SK-N-SH treated with all-trans-retinoic acid at 6 μM for 48 hours (cell line): Measurements from ENCODE around the gene TRMT1.

Source experiments
- ATAC-seq: fragments of 200-7000 bp; cut with Tn5 transposase; 3 replicates; pipeline ENCODE4 v1.9.1; 2020; ENCODE audit warnings: mild to moderate bottlenecking, moderate library complexity
- ARNTL ChIP-seq: fragments of 450-650 bp; formaldehyde crosslinking; IDR thresholded peaks from 2 replicates; pipeline ENCODE4 v1.5.0; 2020; ENCODE audit warnings: low read depth, mild to moderate bottlenecking, moderate library complexity, borderline replicate concordance
- CREB5 ChIP-seq: fragments of 250-450 bp; sonication (Bioruptor Pico); IDR thresholded peaks from 2 replicates; pipeline ENCODE4 v1.5.1; 2020; ENCODE audit warnings: low read depth, mild to moderate bottlenecking, moderate library complexity
- CSDC2 ChIP-seq: fragments of 250-450 bp; sonication (Bioruptor Pico); IDR thresholded peaks from 2 replicates; pipeline ENCODE4 v1.5.0; 2020; ENCODE audit warnings: mild to moderate bottlenecking, moderate library complexity
- CSRNP3 ChIP-seq: fragments of 250-450 bp; sonication (Bioruptor Pico); IDR thresholded peaks from 2 replicates; pipeline ENCODE4 v1.5.1; 2021; ENCODE audit warnings: mild to moderate bottlenecking, moderate library complexity
- ESRRG ChIP-seq: fragments of 250-450 bp; sonication (Bioruptor Pico); IDR thresholded peaks from 2 replicates; pipeline ENCODE4 v1.6.1; 2021; ENCODE audit warnings: mild to moderate bottlenecking
- GLIS3 ChIP-seq: fragments of 250-450 bp; sonication (Bioruptor Pico); IDR thresholded peaks from 2 replicates; pipeline ENCODE4 v1.5.0; 2020; ENCODE audit warnings: mild to moderate bottlenecking, moderate library complexity
- OSR1 ChIP-seq: fragments of 250-450 bp; sonication (Bioruptor Pico); IDR thresholded peaks from 2 replicates; pipeline ENCODE4 v1.8.0; 2022; ENCODE audit warnings: moderate library complexity, mild to moderate bottlenecking, inconsistent platforms
- PATZ1 ChIP-seq: fragments of 250-450 bp; sonication (Bioruptor Pico); IDR thresholded peaks from 2 replicates; pipeline ENCODE4 v1.8.0; 2020; ENCODE audit warnings: mild to moderate bottlenecking, moderate library complexity, borderline replicate concordance
- POU6F1 ChIP-seq: fragments of 250-450 bp; sonication (Bioruptor Pico); IDR thresholded peaks from 2 replicates; pipeline ENCODE4 v1.8.0; 2021; ENCODE audit warnings: low read depth, mild to moderate bottlenecking, moderate library complexity, borderline replicate concordance
- PPARA ChIP-seq: fragments of 250-450 bp; sonication (Bioruptor Pico); IDR thresholded peaks from 2 replicates; pipeline ENCODE4 v1.5.0; 2020; ENCODE audit warnings: mild to moderate bottlenecking, borderline replicate concordance
- RARB ChIP-seq: fragments of 250-450 bp; sonication (Bioruptor Pico); IDR thresholded peaks from 2 replicates; pipeline ENCODE4 v1.8.0; 2021; ENCODE audit warnings: mild to moderate bottlenecking, moderate library complexity
- SNAI2 ChIP-seq: fragments of 250-450 bp; sonication (Bioruptor Pico); IDR thresholded peaks from 2 replicates; pipeline ENCODE4 v1.5.0; 2020; ENCODE audit warnings: mild to moderate bottlenecking, moderate library complexity
- TOX ChIP-seq: fragments of 250-450 bp; sonication (Bioruptor Pico); IDR thresholded peaks from 2 replicates; pipeline ENCODE4 v1.8.0; 2021; ENCODE audit warnings: mild to moderate bottlenecking, moderate library complexity, borderline replicate concordance
- TSHZ2 ChIP-seq: fragments of 250-450 bp; sonication (Bioruptor Pico); IDR thresholded peaks from 2 replicates; pipeline ENCODE4 v1.5.0; 2020; ENCODE audit warnings: mild to moderate bottlenecking, moderate library complexity
- ZC3H10 ChIP-seq: fragments of 250-450 bp; sonication (Bioruptor Pico); IDR thresholded peaks from 2 replicates; pipeline ENCODE4 v1.5.1; 2021; ENCODE audit warnings: mild to moderate bottlenecking, moderate library complexity
- ZFP3 ChIP-seq: fragments of 250-450 bp; sonication (Bioruptor Pico); IDR thresholded peaks from 2 replicates; pipeline ENCODE4 v1.5.0; 2020; ENCODE audit warnings: mild to moderate bottlenecking, moderate library complexity
- ZFP30 ChIP-seq: fragments of 450-650 bp; formaldehyde crosslinking; IDR thresholded peaks from 2 replicates; pipeline ENCODE4 v1.5.0; 2022; ENCODE audit warnings: mild to moderate bottlenecking, moderate library complexity
- ZNF565 ChIP-seq: fragments of 450-650 bp; formaldehyde crosslinking; conservative IDR thresholded peaks from 2 replicates; pipeline ENCODE4 v1.5.0; 2020; ENCODE audit warnings: low read depth, mild to moderate bottlenecking, moderate library complexity
- ZNF8 ChIP-seq: fragments of 450-650 bp; formaldehyde crosslinking; IDR thresholded peaks from 2 replicates; pipeline ENCODE4 v1.5.0; 2020; ENCODE audit warnings: mild to moderate bottlenecking, moderate library complexity

TRMT1 gene

GRCh38 chr19:13090511-13091231 lies 25.9 kb downstream of the TRMT1 start (continued):
- no peak for TF ChIP-seq TSHZ2 (CRISPR knock-in tag)

- TF ChIP-seq ZFP30 (CRISPR knock-in tag) (no peak), ZFP3 (CRISPR knock-in tag) (no peak), ZNF565 (no peak), OSR1 (CRISPR knock-in tag) (no peak), POU6F1 (CRISPR knock-in tag) (no peak), CSDC2 (CRISPR knock-in tag) (no peak), PATZ1 (CRISPR knock-in tag) (no peak), SNAI2 (CRISPR knock-in tag) (no peak), ESRRG (CRISPR knock-in tag) (no peak), PPARA (CRISPR knock-in tag) (no peak), TSHZ2 (CRISPR knock-in tag) (no peak), RARB (CRISPR knock-in tag) (no peak), GLIS3 (CRISPR knock-in tag) (no peak), TOX (CRISPR knock-in tag) (no peak), CSRNP3 (CRISPR knock-in tag) (no peak), ZNF8 (CRISPR knock-in tag) (no peak)
- ATAC-seq: no peak
Observed at GRCh38 chr19:13089857-13090507, 26.6 kb downstream of the TRMT1 start.

DNA sequence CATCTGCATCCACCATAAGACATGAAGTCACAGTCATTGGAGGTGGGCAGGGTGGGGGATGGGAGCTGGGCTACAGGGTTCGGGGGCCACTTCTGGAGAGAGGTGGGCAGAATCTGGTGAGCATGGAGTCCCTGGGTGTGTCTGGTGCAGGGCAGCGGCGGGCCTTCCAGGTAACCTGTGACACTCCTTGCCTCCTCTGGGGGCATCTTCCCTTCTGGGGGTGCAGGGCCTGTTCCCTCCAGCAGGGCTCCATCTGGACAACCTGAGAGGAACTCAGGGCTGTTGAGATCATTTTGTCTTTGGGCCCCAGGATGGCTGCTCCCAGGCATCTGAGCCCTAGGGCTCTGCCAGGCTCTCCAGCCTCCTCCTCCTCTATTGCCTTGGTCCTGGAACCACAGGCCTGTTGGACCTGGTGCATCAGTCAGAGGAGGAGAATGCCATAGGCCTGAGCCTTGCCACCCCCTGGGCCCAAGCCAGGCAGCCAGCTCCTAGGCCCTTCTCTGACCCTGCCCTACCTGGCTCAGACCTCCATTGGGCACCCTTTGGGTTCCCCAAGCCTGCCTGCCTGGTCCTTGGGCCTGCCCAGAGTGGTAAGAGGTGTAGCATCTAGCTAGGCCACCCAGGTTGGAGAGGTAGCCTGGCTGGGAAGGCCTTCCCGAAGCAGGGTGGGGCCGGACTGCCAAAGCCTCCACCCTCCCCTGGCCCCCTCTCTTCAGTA lies 27.2 kb downstream of the TRMT1 start:
- ATAC-seq: peak; percentile 36
- TF ChIP-seq SNAI2 (CRISPR knock-in tag) (no peak), POU6F1 (CRISPR knock-in tag) (no peak), ZC3H10 (no peak), ZFP30 (CRISPR knock-in tag) (no peak), ARNTL (no peak), PATZ1 (CRISPR knock-in tag) (no peak), CREB5 (CRISPR knock-in tag) (no peak), GLIS3 (CRISPR knock-in tag) (no peak), CSDC2 (CRISPR knock-in tag) (no peak)
